Left lung (tissue), 10 donors: ENCODE measurements around the gene CCDC174. TPM values are rescaled to one million over a fixed set of nuclear protein-coding genes. Genes with fewer than 3 reads are reported as not detected.

Experiments
- ATAC-seq: fragments of 200-7000 bp; cut with Tn5 transposase; one replicate; pipeline ENCODE4 v1.9.1; 2020; ENCODE audit warnings: moderate library complexity
- DNase-seq, 4 donors: peaks; one replicate each; pipeline ENCODE4 v3.0.0-alpha.2; 2013 to 2020
- H3K27ac ChIP-seq, 2 donors: fragments of 200-600 bp; sonication (generic) in 1 of 2; one replicate each; pipeline versions ENCODE4 v1.5.0 to v1.8.0; 2020 to 2021
- H3K27me3 ChIP-seq, 2 donors: fragments of 200-600 bp; sonication (generic) in 1 of 2; one replicate each; pipeline versions ENCODE4 v1.5.0 to v1.8.0; 2020 to 2021
- H3K36me3 ChIP-seq, 2 donors: fragments of 200-600 bp; sonication (generic) in 1 of 2; one replicate each; pipeline versions ENCODE4 v1.5.0 to v1.8.0; 2020 to 2021
- H3K4me1 ChIP-seq, 2 donors: fragments of 200-600 bp; one replicate each; pipeline ENCODE4 v1.8.0; 2021
- H3K4me3 ChIP-seq, 2 donors: fragments of 200-600 bp; sonication (generic) in 1 of 2; one replicate each; pipeline versions ENCODE4 v1.5.0 to v1.8.0; 2020 to 2021; ENCODE audit warnings: mild to moderate bottlenecking in 1 of 2
- H3K9me3 ChIP-seq, 2 donors: fragments of 200-600 bp; sonication (generic) in 1 of 2; one replicate each; pipeline versions ENCODE4 v1.5.0 to v1.8.0; 2020 to 2021
- intact Hi-C, 2 donors: fragments of 100-400 bp; cut with DNase I; formaldehyde crosslinking; loops; one replicate each; pipeline versions ENCODE4 v1.11.2 to v1.14.2; 2022
- polyA plus RNA-seq, 6 donors: library from polyadenylated mRNA; unstranded; fragments of 120-200 nt; gene quantifications; one replicate each; pipeline ENCODE4 v1.2.1, GENCODE V29; 2013; ENCODE audit not compliant: insufficient read length in 6 of 6
- total RNA-seq, 2 donors: library from RNA; stranded (reverse); fragmentation: NEBNext Ultra II Directional; extraction: Animal tissue kit (Norgen Biotek cat#: 25700); gene quantifications; one replicate each; pipeline ENCODE4 v1.2.1, GENCODE V29; 2021
- TF ChIP-seq, protein P1 (sequence below), 2 donors: fragments of 200-600 bp; sonication (generic) in 1 of 2; IDR thresholded peaks; one replicate each; pipeline versions ENCODE4 v1.5.0 to v1.8.0; 2021; ENCODE audit warnings: antibody characterized with exemption in 2 of 2
- donor health status: DM: no; HTN: yes; CAD: no.
- donor health status: DM: no; HTN: no; CAD: no.

CCDC174 gene
- total and polyA plus RNA-seq, 8 donors: 13.3 to 42.2 (median 34.2) TPM

- Histone ChIP-seq H3K4me3 (no peak overlapping the region), H3K27ac (no peak overlapping the region), H3K27me3 (no peaks in the 10 kb centered on the region), H3K9me3 (no peaks in the 10 kb centered on the region), H3K36me3 (peaks cover 5 to 100% of the 10 kb centered on the region in 2 donors), H3K4me1 (no peaks in the 10 kb centered on the region)
- TF ChIP-seq, protein P1, sequence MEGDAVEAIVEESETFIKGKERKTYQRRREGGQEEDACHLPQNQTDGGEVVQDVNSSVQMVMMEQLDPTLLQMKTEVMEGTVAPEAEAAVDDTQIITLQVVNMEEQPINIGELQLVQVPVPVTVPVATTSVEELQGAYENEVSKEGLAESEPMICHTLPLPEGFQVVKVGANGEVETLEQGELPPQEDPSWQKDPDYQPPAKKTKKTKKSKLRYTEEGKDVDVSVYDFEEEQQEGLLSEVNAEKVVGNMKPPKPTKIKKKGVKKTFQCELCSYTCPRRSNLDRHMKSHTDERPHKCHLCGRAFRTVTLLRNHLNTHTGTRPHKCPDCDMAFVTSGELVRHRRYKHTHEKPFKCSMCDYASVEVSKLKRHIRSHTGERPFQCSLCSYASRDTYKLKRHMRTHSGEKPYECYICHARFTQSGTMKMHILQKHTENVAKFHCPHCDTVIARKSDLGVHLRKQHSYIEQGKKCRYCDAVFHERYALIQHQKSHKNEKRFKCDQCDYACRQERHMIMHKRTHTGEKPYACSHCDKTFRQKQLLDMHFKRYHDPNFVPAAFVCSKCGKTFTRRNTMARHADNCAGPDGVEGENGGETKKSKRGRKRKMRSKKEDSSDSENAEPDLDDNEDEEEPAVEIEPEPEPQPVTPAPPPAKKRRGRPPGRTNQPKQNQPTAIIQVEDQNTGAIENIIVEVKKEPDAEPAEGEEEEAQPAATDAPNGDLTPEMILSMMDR (IDR thresholded peaks at IDR 0.05): no peak
- DNase-seq: no peak
- intact Hi-C loops: no loop called here
- ATAC-seq: no peak
Observed at GRCh38 chr3:14663396-14664135, 12.0 kb downstream of the CCDC174 start.

- Histone ChIP-seq H3K9me3 (no peaks in the 10 kb centered on the region), H3K36me3 (peaks cover 5 to 100% of the 10 kb centered on the region in 2 donors), H3K27ac (no peak overlapping the region), H3K4me1 (no peaks in the 10 kb centered on the region), H3K27me3 (no peaks in the 10 kb centered on the region), H3K4me3 (no peak overlapping the region)
- intact Hi-C loops: no loop called here
- ATAC-seq (no peak), DNase-seq (no peak)
- TF ChIP-seq, protein P1 (IDR thresholded peaks at IDR 0.05): no peak
Observed at GRCh38 chr3:14664170-14664569, 12.6 kb downstream of the CCDC174 start.

DNA sequence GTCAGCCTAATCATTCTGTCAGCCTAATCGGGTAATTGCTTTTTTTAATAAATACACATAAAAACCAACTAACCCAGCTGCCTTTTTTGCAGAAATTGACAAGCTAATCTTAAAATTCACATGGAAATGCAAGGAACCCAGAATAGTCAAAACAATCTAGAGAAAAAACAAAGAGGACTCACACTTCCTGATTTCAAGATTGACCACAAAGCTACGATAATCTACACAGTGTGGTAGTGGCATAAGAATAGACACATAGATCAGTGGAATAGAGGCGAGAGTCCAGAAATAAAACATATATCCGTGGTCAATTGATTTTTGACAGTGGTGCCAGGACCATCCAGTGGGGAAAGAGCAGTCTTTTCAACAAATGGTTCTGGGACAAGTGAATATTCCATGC is 21.0 kb downstream of the CCDC174 start:
- Histone ChIP-seq H3K4me1 (no peaks in the 10 kb centered on the region), H3K27ac (no peak overlapping the region), H3K4me3 (no peak overlapping the region), H3K27me3 (no peaks in the 10 kb centered on the region), H3K9me3 (no peaks in the 10 kb centered on the region), H3K36me3 (peaks cover 5 to 59% of the 10 kb centered on the region in 2 donors)
- intact Hi-C loops: loop anchor here in 1 of 2 donors (5.0 to 10.0 kb wide), 2 partner anchors 102 to 245 kb away; no protein-coding TSS in a partner anchor
- TF ChIP-seq, protein P1 (IDR thresholded peaks at IDR 0.05): no peak
- no peak for ATAC-seq
- no peak for DNase-seq

GRCh38 chr3:14674841-14675240 is 23.3 kb downstream of the CCDC174 start, which contains the start of gene C3orf20:
Gene C3orf20 (plus strand): TSS chr3:14675141. CDS start chr3:14682714, 7,573 bp downstream.
- no peaks in the 10 kb centered on the region for H3K4me1 ChIP-seq
- H3K4me3 ChIP-seq: no peak within 1 kb of the TSS
- ATAC-seq (no peak), DNase-seq (no peak)
- H3K27me3 ChIP-seq: no peaks in the 10 kb centered on the region
- peaks cover 0 to 37% of the 10 kb centered on the region in 2 donors for H3K36me3 ChIP-seq
- no peaks in the 10 kb centered on the region for H3K9me3 ChIP-seq
- intact Hi-C loops: loop anchor here in 1 of 2 donors (5.0 to 10.0 kb wide), 2 partner anchors 100 to 242 kb away; no protein-coding TSS in a partner anchor
- H3K27ac ChIP-seq: no peak within 1 kb of the TSS
- TF ChIP-seq, protein P1 (IDR thresholded peaks at IDR 0.05): no peak

- TF ChIP-seq, protein P1 (IDR thresholded peaks at IDR 0.05): no peak
- no peak overlapping the region for H3K4me3 ChIP-seq
- intact Hi-C loops: loop anchor here in 1 of 2 donors (10.0 kb wide), 1 partner anchor 98 kb away; no protein-coding TSS in a partner anchor
- ATAC-seq: no peak
- no peak for DNase-seq
- H3K27me3 ChIP-seq: no peaks in the 10 kb centered on the region
- H3K9me3 ChIP-seq: peaks cover 0 to 3% of the 10 kb centered on the region in 2 donors
- H3K36me3 ChIP-seq: peaks cover 0 to 16% of the 10 kb centered on the region in 2 donors
- H3K4me1 ChIP-seq: no peaks in the 10 kb centered on the region
- no peak overlapping the region for H3K27ac ChIP-seq
Observed at GRCh38 chr3:14676881-14677280, 25.3 kb downstream of the CCDC174 start.
